Endothelial cell (in vitro differentiated cells): Measurements from ENCODE around the gene UTS2B. TPM values are rescaled to one million over a fixed set of nuclear protein-coding genes. Genes with fewer than 3 reads are reported as not detected.

Experiments
- DNase-seq: peaks from one replicate; pipeline ENCODE4 v3.0.0; 2021; ENCODE audit warnings: low spot score
- H3K27ac Mint-ChIP-seq: one replicate; pipeline ENCODE4 v1.8.0; 2021; ENCODE audit warnings: mixed read lengths, inconsistent platforms; ENCODE audit not compliant: unreplicated experiment
- H3K27me3 Mint-ChIP-seq: one replicate; pipeline ENCODE4 v1.8.0; 2021; ENCODE audit warnings: mild to moderate bottlenecking, moderate library complexity, mixed read lengths, inconsistent platforms; ENCODE audit not compliant: unreplicated experiment
- H3K36me3 Mint-ChIP-seq: one replicate; pipeline ENCODE4 v1.8.0; 2021; ENCODE audit warnings: mild to moderate bottlenecking, low read depth, mixed read lengths, inconsistent platforms; ENCODE audit not compliant: unreplicated experiment
- H3K4me1 Mint-ChIP-seq: one replicate; pipeline ENCODE4 v1.8.0; 2021; ENCODE audit warnings: mild to moderate bottlenecking, mixed read lengths, inconsistent platforms; ENCODE audit not compliant: unreplicated experiment
- H3K4me3 Mint-ChIP-seq: one replicate; pipeline ENCODE4 v1.8.0; 2021; ENCODE audit warnings: mild to moderate bottlenecking, mixed read lengths, inconsistent platforms; ENCODE audit not compliant: unreplicated experiment
- H3K9me3 Mint-ChIP-seq: one replicate; pipeline ENCODE4 v1.8.0; 2021; ENCODE audit warnings: mixed read lengths, inconsistent platforms; ENCODE audit not compliant: unreplicated experiment
- total RNA-seq: library from RNA; stranded (reverse); fragmentation: NEBNext Ultra II Directional; extraction: Animal tissue kit (Norgen Biotek cat#: 25700); gene quantifications from one replicate; pipeline ENCODE4 v1.2.1, GENCODE V29; 2021; ENCODE audit not compliant: unreplicated experiment
- TF ChIP-seq, protein P1 (sequence below): fragments of 200-600 bp; sonication (generic); IDR thresholded peaks from one replicate; pipeline ENCODE4 v1.5.0; 2021; ENCODE audit warnings: antibody characterized with exemption; ENCODE audit not compliant: unreplicated experiment

The UTS2B gene
- total RNA-seq, 1 donor from 2014 or later: not detected

- peaks cover 4% of the 10 kb centered on the region for H3K4me1 Mint-ChIP-seq
- peaks cover 2% of the 10 kb centered on the region for H3K27me3 Mint-ChIP-seq
- H3K9me3 Mint-ChIP-seq: no peaks in the 10 kb centered on the region
- no peak overlapping the region for H3K27ac Mint-ChIP-seq
- H3K36me3 Mint-ChIP-seq: no peaks in the 10 kb centered on the region
- TF ChIP-seq, protein P1, sequence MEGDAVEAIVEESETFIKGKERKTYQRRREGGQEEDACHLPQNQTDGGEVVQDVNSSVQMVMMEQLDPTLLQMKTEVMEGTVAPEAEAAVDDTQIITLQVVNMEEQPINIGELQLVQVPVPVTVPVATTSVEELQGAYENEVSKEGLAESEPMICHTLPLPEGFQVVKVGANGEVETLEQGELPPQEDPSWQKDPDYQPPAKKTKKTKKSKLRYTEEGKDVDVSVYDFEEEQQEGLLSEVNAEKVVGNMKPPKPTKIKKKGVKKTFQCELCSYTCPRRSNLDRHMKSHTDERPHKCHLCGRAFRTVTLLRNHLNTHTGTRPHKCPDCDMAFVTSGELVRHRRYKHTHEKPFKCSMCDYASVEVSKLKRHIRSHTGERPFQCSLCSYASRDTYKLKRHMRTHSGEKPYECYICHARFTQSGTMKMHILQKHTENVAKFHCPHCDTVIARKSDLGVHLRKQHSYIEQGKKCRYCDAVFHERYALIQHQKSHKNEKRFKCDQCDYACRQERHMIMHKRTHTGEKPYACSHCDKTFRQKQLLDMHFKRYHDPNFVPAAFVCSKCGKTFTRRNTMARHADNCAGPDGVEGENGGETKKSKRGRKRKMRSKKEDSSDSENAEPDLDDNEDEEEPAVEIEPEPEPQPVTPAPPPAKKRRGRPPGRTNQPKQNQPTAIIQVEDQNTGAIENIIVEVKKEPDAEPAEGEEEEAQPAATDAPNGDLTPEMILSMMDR: no peak
- DNase-seq: no peak
- H3K4me3 Mint-ChIP-seq: no peak overlapping the region
Measured at GRCh38 chr3:191345334-191345733, 15.0 kb upstream of the UTS2B start.

DNA sequence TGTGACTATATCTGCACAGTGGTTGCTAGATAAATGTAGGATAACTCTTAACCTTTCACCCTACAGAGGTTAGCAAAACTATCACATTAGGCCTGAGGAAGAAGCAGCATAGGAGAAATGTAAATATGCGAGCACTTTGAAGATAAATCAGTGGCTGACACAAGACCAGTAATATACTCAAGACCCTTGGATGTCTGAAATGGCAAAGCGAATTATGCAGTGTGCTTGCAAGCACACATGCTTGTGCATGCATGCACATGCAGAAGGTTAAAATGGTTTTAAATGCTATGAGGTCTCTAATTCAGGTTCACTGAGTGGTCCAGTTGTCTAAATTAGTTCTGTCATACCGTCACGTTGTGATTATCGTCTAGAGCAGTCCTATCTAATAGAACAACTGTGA lies 13.6 kb upstream of the UTS2B start:
- H3K4me1 Mint-ChIP-seq: peaks cover 9% of the 10 kb centered on the region
- DNase-seq: no peak
- no peaks in the 10 kb centered on the region for H3K9me3 Mint-ChIP-seq
- H3K27ac Mint-ChIP-seq: no peak overlapping the region
- no peaks in the 10 kb centered on the region for H3K36me3 Mint-ChIP-seq
- no peak overlapping the region for H3K4me3 Mint-ChIP-seq
- H3K27me3 Mint-ChIP-seq: no peaks in the 10 kb centered on the region
- TF ChIP-seq, protein P1: no peak

- no peak for DNase-seq
- Mint-ChIP-seq H3K36me3 (no peaks in the 10 kb centered on the region), H3K27me3 (no peaks in the 10 kb centered on the region), H3K27ac (no peak overlapping the region), H3K4me3 (no peak overlapping the region), H3K4me1 (peaks cover 11% of the 10 kb centered on the region), H3K9me3 (no peaks in the 10 kb centered on the region)
- TF ChIP-seq, protein P1: no peak
Measured at GRCh38 chr3:191343115-191343514, 12.8 kb upstream of the UTS2B start.

GRCh38 chr3:191342411-191342810 lies 12.1 kb upstream of the UTS2B start:
- TF ChIP-seq, protein P1: no peak
- Mint-ChIP-seq H3K27me3 (no peaks in the 10 kb centered on the region), H3K9me3 (no peaks in the 10 kb centered on the region), H3K4me1 (peaks cover 11% of the 10 kb centered on the region), H3K27ac (no peak overlapping the region), H3K4me3 (no peak overlapping the region), H3K36me3 (no peaks in the 10 kb centered on the region)
- no peak for DNase-seq

- TF ChIP-seq, protein P1: no peak
- Mint-ChIP-seq H3K4me3 (no peak overlapping the region), H3K27ac (no peak overlapping the region), H3K9me3 (no peaks in the 10 kb centered on the region), H3K4me1 (peaks cover 11% of the 10 kb centered on the region), H3K36me3 (no peaks in the 10 kb centered on the region), H3K27me3 (no peaks in the 10 kb centered on the region)
- DNase-seq: no peak
Measured at GRCh38 chr3:191342006-191342405, 11.7 kb upstream of the UTS2B start.
